GM18499 (cell line): ENCODE measurements around the gene ADNP2.

Source experiments
- ATAC-seq: cut with Tn5 transposase; IDR thresholded peaks from one replicate; pipeline ENCODE4 v1.9.1; 2021; ENCODE audit warnings: moderate number of reproducible peaks; ENCODE audit not compliant: insufficient read depth, unreplicated experiment

ADNP2 gene

GRCh38 chr18:80104364-80104779 lies 4.7 kb upstream of the ADNP2 start:
- ATAC-seq, result no peak

- ATAC-seq, result peak; percentile 46
These were observed 3.5 kb upstream of the ADNP2 start for GRCh38 chr18:80105369-80106167.

- ATAC-seq, result no peak
These were observed 2.5 kb upstream of the ADNP2 start for GRCh38 chr18:80106482-80107051.

- no peak for ATAC-seq
These were observed 1.6 kb upstream of the ADNP2 start for GRCh38 chr18:80107426-80107825.

- no peak for ATAC-seq
These were observed 933 bp upstream of the ADNP2 start for GRCh38 chr18:80108121-80108536.

GRCh38 chr18:80109676-80110078 lies 615 bp downstream of the ADNP2 start:
- ATAC-seq, result no peak

GRCh38 chr18:80112624-80113248 lies 3.7 kb downstream of the ADNP2 start:
- no peak for ATAC-seq

GRCh38 chr18:80115035-80115434 lies 6.0 kb downstream of the ADNP2 start:
- ATAC-seq, result no peak

- no peak for ATAC-seq
These were observed 10.0 kb downstream of the ADNP2 start for GRCh38 chr18:80119111-80119510.

- ATAC-seq, result no peak
These were observed 11.9 kb downstream of the ADNP2 start for GRCh38 chr18:80120932-80121331.

GRCh38 chr18:80124131-80124530 lies 15.1 kb downstream of the ADNP2 start:
- no peak for ATAC-seq

- ATAC-seq, result no peak
These were observed 17.7 kb downstream of the ADNP2 start for GRCh38 chr18:80126797-80127196.

- no peak for ATAC-seq
These were observed 18.6 kb downstream of the ADNP2 start for GRCh38 chr18:80127635-80128034.

GRCh38 chr18:80129672-80130367 lies 20.8 kb downstream of the ADNP2 start:
- no peak for ATAC-seq

GRCh38 chr18:80130555-80130954 lies 21.5 kb downstream of the ADNP2 start:
- ATAC-seq, result no peak

- ATAC-seq, result no peak
These were observed 23.2 kb downstream of the ADNP2 start for GRCh38 chr18:80132180-80132812.

- ATAC-seq, result no peak
These were observed 24.1 kb downstream of the ADNP2 start for GRCh38 chr18:80133124-80133523.

GRCh38 chr18:80135136-80135535 lies 26.1 kb downstream of the ADNP2 start:
- ATAC-seq, result no peak

- no peak for ATAC-seq
These were observed 27.6 kb downstream of the ADNP2 start for GRCh38 chr18:80136679-80137078.

- no peak for ATAC-seq
These were observed 28.1 kb downstream of the ADNP2 start for GRCh38 chr18:80137137-80137536.
